HG03025 (cell line): ENCODE data around the gene KCNQ1.

ENCODE experiments used
- ATAC-seq: cut with Tn5 transposase; IDR thresholded peaks from one replicate; pipeline ENCODE4 v1.9.1; 2021; ENCODE audit warnings: mild to moderate bottlenecking, moderate library complexity; ENCODE audit not compliant: unreplicated experiment, low FRiP score

Gene KCNQ1

GRCh38 chr11:2765491-2765890, 320.7 kb downstream of the KCNQ1 start:
- ATAC-seq, result no peak

DNA sequence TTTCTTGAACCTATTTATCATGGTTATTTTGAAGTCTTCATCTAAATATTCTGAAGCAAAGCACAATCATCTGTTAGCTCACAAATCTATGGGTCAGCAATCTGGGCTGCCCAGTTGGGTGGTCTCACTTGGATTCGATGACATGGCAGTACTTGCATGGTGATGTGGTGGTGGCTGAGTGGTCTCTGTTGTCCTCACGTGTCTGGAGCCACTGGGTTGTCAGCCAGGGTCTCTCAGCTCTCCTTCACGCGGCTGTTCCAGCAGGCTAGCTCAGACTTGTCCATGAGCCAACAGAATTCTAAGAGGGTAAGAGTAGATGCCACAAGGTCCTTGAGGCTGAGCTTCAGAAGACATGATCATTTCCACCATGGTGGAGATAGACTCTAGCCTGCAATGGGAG, 321.4 kb downstream of the KCNQ1 start:
- ATAC-seq, result no peak

GRCh38 chr11:2767071-2767470, 322.3 kb downstream of the KCNQ1 start:
- no peak for ATAC-seq

DNA sequence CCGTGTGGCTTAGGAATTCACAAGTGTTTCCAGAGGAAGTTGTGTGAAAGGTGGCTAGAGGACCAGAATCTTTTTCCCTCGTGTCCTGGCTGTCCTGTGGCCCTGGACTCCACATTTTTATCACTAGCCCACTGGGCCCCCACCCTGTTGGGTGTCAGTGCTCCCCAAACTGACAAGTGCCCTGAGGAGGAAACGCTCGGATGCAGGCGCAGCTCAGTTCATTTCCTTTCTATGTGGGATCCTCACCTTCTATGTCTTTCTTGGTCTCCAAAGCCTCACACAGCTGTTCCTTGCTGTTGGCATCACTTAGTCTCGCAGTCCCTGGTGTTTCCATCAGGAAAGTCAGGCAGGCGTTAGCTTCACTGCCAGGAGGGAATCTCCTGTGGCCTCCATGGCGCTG, 323.0 kb downstream of the KCNQ1 start:
- ATAC-seq, result no peak

- ATAC-seq, result no peak
Measured at GRCh38 chr11:2768471-2769408, 323.9 kb downstream of the KCNQ1 start.

DNA sequence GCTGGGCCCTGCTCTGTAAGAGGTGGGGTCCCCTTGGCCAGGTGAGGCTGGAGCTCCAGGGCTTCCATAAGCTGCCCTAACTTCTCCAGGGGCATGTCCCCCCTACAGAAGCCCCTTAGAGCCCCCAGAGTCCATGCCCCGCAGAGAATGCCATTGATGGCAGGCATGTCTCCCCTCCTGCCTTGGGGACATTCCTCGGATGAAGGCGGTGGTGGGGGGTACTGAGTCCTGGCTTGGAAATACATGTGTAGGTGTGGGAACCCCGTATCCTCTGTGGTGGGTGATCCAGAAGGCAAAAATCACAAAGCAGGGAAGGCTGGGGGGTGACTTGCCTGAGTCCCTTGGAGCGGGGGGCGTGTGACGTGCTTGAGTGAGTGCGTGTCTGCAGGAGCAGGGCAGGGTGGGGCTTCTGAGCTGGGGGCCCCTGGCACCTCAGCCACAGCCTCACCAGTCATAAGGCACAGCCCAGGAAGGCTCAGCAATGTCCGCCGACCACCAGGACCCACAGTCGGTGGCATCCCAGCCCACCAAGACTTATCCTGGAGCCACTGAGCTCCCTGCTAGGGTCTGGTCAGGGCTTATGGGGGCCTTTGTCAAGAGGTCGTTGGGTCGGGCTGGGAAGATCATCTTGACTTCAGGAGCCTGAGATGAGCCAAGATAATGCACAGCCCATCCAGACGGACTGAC, 324.7 kb downstream of the KCNQ1 start:
- no peak for ATAC-seq

GRCh38 chr11:2770096-2770751, 325.4 kb downstream of the KCNQ1 start:
- no peak for ATAC-seq

GRCh38 chr11:2770761-2771301, 326.0 kb downstream of the KCNQ1 start:
- ATAC-seq, result no peak

DNA sequence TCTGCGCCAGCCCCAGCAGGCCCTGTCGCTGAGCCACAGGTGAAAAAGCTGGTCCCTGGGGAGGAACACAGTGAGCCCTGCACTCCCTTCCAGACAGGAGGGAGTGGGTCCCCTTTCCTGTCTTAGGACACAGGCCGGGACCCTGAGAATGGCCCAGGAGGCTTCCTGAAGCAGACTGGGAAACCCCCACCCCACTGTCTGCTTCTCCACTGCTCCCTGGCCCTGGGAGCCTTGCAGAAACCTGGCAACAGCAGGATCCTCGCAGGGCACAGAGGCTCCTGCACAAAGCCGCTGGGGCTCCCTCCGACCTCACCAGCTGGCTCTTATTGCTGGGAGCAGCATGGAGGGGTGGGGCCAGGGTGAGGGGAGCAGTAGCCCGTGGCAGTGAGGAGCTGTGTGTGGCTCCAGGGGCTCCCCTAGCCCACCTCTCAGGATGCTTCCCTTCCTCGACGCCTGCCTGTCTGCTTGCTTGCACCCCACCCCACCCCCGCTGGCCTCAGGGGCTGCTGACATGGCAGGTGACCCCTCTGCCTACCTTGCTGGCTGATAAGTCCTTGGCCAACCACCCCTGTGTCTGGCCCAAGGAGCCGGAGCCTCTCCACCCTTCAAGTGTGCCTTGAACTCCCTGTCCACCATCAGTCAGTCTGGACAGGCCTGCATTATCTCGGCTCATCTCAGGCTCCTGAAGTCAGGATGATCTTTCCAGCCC, 327.1 kb downstream of the KCNQ1 start:
- no peak for ATAC-seq

DNA sequence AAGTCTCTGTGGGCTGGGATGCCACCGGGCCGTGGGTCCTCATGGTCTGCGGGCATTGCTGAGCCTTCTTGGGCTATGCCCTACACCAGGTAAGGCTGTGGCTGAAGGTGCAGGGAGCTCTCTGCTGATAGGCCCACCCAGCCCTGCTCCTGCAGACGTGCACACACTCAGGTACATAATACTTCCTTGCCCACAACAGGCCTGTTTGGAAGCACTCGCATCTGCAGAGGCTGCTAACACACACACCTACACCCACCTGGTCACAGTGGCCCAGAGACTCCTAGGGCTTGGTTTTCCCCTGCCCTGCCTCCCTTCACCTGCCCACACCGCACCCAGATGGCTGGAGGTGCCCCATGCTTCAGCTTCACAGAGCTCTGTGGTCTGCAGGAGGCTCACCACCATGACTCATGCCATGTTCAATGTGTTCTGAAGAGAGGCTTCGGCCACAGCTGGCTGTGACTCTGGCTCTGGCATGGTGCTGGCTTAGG, 327.8 kb downstream of the KCNQ1 start:
- ATAC-seq, result no peak

DNA sequence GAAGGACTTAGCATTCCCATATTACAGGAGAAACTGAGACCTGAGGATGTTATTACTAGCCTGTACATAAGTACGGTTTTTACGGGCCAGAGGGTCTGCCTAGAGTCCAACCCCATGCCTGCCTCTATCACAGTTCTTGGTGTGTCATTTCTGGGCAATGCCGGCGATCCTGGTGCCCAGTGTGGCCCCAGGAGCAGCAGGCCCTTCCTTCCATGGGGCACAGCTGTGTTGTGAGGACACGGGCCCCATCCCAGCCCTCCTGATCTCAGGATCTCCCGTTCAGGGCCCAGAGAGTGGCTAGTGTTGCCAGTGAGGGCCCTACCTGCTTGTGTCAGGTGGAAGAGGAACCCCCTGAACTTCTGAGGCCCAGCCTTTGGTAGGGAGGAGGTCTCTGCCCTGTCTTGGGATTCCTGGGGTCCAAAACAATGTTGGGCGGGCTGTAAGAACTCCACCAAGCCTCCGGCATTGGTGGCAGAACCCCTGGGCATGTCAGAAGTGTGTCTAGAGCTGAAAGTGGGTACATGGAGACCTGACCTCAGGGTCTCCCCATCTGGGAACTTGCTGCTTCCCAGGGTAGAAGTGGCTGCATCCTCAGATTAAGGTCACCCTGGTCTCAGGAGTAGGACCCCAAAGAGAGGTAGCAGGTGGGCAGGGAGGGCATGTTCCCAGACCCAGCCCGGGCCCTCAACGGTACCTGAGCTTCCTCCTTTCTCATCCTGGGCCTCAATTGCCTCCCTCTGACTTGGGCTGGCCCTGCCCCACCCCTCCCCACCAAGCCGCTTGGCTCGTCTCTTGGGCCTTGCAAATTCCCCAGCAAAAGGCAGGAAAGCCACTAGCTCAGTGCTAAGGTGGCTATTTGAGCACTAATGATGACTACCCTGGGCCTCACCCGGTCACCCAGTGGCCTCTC, 329.6 kb downstream of the KCNQ1 start:
- no peak for ATAC-seq

DNA sequence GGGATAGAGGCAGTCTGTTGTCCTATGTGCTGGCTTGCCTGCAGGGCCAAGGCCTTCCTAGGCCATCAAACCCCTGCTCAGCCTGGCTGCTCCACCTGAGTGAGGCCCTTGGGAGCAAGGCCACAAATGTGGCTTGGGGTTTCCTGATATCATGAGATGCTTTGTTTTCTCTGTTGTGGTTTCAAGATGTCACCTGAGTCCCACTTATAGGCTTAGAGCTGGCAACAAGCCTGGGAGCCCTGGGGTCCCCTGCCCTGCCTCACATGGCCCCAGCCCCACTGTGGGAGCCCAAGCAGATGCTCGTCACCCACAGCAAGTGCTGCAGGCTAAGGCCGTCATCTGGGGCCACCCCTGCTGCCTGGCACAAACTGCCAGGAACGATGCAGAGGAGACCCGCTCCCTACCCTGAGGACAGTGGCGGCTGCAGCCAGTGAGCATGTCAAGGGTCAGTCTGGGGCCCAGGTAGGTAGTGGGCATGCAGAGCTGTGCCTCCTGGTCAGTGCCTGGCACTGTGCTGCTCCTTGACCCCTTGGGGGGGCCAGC, 330.3 kb downstream of the KCNQ1 start:
- ATAC-seq, result no peak

DNA sequence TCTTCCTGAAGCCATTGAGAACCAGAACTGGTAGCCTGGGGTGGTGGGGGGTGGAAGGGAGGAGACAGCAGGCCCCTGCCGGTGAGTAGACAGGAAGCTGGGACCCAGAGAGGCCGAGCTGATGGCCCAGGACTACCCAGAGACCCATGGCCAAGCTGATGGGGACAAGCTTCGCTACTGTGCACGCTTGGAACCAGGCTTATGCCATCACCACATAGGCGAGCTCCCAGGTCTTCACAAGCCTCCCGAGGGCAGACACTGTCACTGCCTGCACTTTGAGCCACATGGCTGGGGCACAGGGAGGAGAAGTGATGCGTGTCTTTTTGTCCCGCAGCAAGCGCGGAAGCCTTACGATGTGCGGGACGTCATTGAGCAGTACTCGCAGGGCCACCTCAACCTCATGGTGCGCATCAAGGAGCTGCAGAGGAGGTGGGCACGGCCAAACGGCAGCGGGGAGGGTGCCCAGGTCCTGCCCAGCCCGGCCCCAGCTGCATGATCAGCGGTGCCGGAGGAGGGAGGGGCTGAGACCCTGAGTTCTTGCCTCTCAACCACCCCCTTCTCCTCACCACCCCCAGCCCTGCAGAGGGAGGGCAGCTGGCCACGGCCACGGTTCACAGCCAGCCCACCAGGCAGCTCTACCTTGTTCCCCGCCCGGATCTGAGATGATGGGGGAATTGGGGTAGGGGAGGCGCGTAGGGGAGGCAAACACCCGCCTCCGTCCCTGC, 331.0 kb downstream of the KCNQ1 start:
- no peak for ATAC-seq

GRCh38 chr11:2776351-2777061, 331.7 kb downstream of the KCNQ1 start:
- no peak for ATAC-seq

DNA sequence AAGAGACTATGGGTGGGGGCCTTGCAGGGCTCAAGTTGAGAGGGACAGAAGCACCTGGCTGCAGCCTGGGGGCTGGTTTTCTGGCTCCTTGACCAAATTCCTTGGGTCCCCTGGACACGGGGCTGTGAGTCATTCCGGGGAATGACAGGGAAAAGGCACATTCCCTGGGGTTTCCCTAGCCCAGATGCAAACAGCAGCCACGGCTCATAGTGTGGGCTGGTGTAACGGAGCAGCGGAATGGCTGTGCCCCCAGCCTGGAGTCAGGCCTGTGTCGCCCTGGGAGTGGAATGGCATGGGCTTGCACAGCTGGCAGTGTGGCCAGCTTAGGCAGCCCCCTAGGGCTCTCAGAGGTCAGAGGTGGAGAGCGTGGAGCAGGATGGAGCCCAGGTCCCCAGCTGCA, 332.6 kb downstream of the KCNQ1 start:
- no peak for ATAC-seq

- ATAC-seq, result no peak
Measured at GRCh38 chr11:2777871-2778629, 333.2 kb downstream of the KCNQ1 start.
